Endothelial cell (in vitro differentiated cells): ENCODE results near the gene RBMXL2. TPM values are rescaled to one million over a fixed set of nuclear protein-coding genes. Genes with fewer than 3 reads are reported as not detected.

ENCODE experiments used
- DNase-seq: peaks from one replicate; pipeline ENCODE4 v3.0.0; 2021; ENCODE audit warnings: low spot score
- H3K27ac Mint-ChIP-seq: one replicate; pipeline ENCODE4 v1.8.0; 2021; ENCODE audit warnings: mixed read lengths, inconsistent platforms; ENCODE audit not compliant: unreplicated experiment
- H3K27me3 Mint-ChIP-seq: one replicate; pipeline ENCODE4 v1.8.0; 2021; ENCODE audit warnings: mild to moderate bottlenecking, moderate library complexity, mixed read lengths, inconsistent platforms; ENCODE audit not compliant: unreplicated experiment
- H3K36me3 Mint-ChIP-seq: one replicate; pipeline ENCODE4 v1.8.0; 2021; ENCODE audit warnings: mild to moderate bottlenecking, low read depth, mixed read lengths, inconsistent platforms; ENCODE audit not compliant: unreplicated experiment
- H3K4me1 Mint-ChIP-seq: one replicate; pipeline ENCODE4 v1.8.0; 2021; ENCODE audit warnings: mild to moderate bottlenecking, mixed read lengths, inconsistent platforms; ENCODE audit not compliant: unreplicated experiment
- H3K4me3 Mint-ChIP-seq: one replicate; pipeline ENCODE4 v1.8.0; 2021; ENCODE audit warnings: mild to moderate bottlenecking, mixed read lengths, inconsistent platforms; ENCODE audit not compliant: unreplicated experiment
- H3K9me3 Mint-ChIP-seq: one replicate; pipeline ENCODE4 v1.8.0; 2021; ENCODE audit warnings: mixed read lengths, inconsistent platforms; ENCODE audit not compliant: unreplicated experiment
- total RNA-seq: library from RNA; stranded (reverse); fragmentation: NEBNext Ultra II Directional; extraction: Animal tissue kit (Norgen Biotek cat#: 25700); gene quantifications from one replicate; pipeline ENCODE4 v1.2.1, GENCODE V29; 2021; ENCODE audit not compliant: unreplicated experiment
- TF ChIP-seq, protein P1 (sequence below): fragments of 200-600 bp; sonication (generic); IDR thresholded peaks from one replicate; pipeline ENCODE4 v1.5.0; 2021; ENCODE audit warnings: antibody characterized with exemption; ENCODE audit not compliant: unreplicated experiment

The RBMXL2 gene
- total RNA-seq, 1 donor from 2014 or later: not detected

DNA sequence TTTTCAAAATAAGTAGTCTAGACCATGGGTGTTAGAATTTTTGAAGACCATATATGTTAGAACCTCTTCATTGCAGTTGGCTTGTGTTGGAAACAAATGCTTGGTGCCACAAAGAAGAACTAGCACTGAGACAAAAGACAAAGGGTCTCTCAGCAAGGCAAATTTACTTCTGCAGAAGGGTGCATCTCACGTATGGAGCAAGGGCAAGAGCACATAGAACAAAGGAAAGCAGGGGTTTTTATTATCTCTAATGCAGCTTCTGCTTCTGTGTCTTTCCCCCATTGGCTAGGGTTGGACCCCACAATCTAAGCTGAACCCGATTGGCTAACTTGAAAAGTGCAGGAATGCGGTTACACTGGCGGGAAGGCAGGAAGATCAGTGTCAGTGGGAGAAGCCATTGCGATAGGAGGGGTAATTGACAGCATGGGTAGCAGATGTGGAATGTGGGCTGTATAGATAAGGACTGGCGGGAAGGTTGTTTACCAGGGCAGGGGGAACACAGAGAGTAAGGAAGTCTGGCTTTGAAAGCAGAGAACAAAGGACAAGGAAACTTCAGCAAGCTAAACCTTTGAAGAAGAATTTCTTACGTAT is 9.2 kb upstream of the RBMXL2 start:
- no peak for DNase-seq
- TF ChIP-seq, protein P1, sequence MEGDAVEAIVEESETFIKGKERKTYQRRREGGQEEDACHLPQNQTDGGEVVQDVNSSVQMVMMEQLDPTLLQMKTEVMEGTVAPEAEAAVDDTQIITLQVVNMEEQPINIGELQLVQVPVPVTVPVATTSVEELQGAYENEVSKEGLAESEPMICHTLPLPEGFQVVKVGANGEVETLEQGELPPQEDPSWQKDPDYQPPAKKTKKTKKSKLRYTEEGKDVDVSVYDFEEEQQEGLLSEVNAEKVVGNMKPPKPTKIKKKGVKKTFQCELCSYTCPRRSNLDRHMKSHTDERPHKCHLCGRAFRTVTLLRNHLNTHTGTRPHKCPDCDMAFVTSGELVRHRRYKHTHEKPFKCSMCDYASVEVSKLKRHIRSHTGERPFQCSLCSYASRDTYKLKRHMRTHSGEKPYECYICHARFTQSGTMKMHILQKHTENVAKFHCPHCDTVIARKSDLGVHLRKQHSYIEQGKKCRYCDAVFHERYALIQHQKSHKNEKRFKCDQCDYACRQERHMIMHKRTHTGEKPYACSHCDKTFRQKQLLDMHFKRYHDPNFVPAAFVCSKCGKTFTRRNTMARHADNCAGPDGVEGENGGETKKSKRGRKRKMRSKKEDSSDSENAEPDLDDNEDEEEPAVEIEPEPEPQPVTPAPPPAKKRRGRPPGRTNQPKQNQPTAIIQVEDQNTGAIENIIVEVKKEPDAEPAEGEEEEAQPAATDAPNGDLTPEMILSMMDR: no peak
- Mint-ChIP-seq H3K9me3 (peaks cover 11% of the 10 kb centered on the region), H3K27ac (peak overlapping the region; percentile 30), H3K27me3 (no peaks in the 10 kb centered on the region), H3K36me3 (peaks cover 13% of the 10 kb centered on the region), H3K4me3 (no peak overlapping the region), H3K4me1 (no peaks in the 10 kb centered on the region)

DNA sequence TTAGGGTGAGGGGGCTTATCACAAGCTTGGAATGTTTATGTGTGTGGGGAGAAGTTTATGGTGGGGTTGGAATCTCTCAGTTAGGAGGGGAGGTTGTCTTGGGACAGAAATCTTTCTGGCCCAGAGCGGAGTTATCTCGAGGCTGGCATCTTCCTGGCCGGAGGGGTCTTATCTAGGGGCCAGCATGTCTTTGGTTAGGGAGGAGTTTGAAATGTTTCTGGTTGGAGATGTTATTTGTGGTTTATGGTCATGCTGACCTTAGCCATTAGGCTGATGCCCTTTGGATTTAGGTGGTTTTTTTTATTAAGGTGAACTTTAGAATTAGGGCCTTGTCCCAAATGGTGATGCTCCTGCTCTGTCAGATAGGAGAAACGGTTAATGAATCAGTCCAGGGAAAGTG is 7.9 kb upstream of the RBMXL2 start:
- Mint-ChIP-seq H3K9me3 (peaks cover 11% of the 10 kb centered on the region), H3K4me1 (no peaks in the 10 kb centered on the region), H3K27me3 (no peaks in the 10 kb centered on the region), H3K36me3 (peaks cover 13% of the 10 kb centered on the region), H3K27ac (no peak overlapping the region), H3K4me3 (no peak overlapping the region)
- TF ChIP-seq, protein P1: no peak
- no peak for DNase-seq

GRCh38 chr11:7081441-7081840 is 7.4 kb upstream of the RBMXL2 start:
- H3K36me3 Mint-ChIP-seq: peaks cover 13% of the 10 kb centered on the region
- H3K9me3 Mint-ChIP-seq: peaks cover 11% of the 10 kb centered on the region
- TF ChIP-seq, protein P1: no peak
- no peak for DNase-seq
- H3K4me3 Mint-ChIP-seq: no peak overlapping the region
- no peaks in the 10 kb centered on the region for H3K4me1 Mint-ChIP-seq
- no peak overlapping the region for H3K27ac Mint-ChIP-seq
- H3K27me3 Mint-ChIP-seq: no peaks in the 10 kb centered on the region

GRCh38 chr11:7089328-7090251 is 792 bp downstream of the RBMXL2 start:
- Mint-ChIP-seq H3K4me1 (no peaks in the 10 kb centered on the region), H3K9me3 (no peaks in the 10 kb centered on the region), H3K4me3 (no peak overlapping the region), H3K27ac (no peak overlapping the region), H3K27me3 (peaks cover 1% of the 10 kb centered on the region), H3K36me3 (no peaks in the 10 kb centered on the region)
- TF ChIP-seq, protein P1: no peak
- DNase-seq: no peak
